ENCODE data around the gene RSPH4A.
"Not testable (repeated sequence)": the region's sequence is repeated elsewhere in the genome, so short reads cannot be mapped to it uniquely, and the experiment has no call there.

RSPH4A gene

GRCh38 chr6:116625872-116626271, 9.6 kb downstream of the RSPH4A start:
- Histone ChIP-seq H3K27me3 (ENCODE audit: control insufficient read depth, insufficient read depth, low read length) (no peaks in the 10 kb centered on the region), H3K9me3 (ENCODE audit: control insufficient read depth, insufficient read depth, low read depth, low read length) (no peaks in the 10 kb centered on the region)

GRCh38 chr6:116629563-116629981, 13.3 kb downstream of the RSPH4A start:
- H3K9me3 ChIP-seq (ENCODE audit: control insufficient read depth, insufficient read depth, low read depth, low read length) = no peaks in the 10 kb centered on the region
- H3K4me3 ChIP-seq (ENCODE audit: low read depth, low read length) = no peak overlapping the region
- peaks cover 2% of the 10 kb centered on the region; the same call in 1 of the 2 replicates for H3K36me3 ChIP-seq (ENCODE audit: control insufficient read depth, insufficient read depth, low read length)
- no peak overlapping the region for H3K27ac ChIP-seq (ENCODE audit: low read depth, low read length)
- H3K9ac ChIP-seq (ENCODE audit: low read length) = no peak overlapping the region
- no peaks in the 10 kb centered on the region for H3K4me1 ChIP-seq (ENCODE audit: control insufficient read depth, insufficient read depth, low read length)
- H3K27me3 ChIP-seq (ENCODE audit: control insufficient read depth, insufficient read depth, low read length) = no peaks in the 10 kb centered on the region

More at GRCh38 chr6:116625872-116626271, 9.6 kb downstream of the RSPH4A start:
- Histone ChIP-seq H3K4me1 (ENCODE audit: control insufficient read depth, insufficient read depth, low read length) (no peaks in the 10 kb centered on the region; the same call in 1 of the 2 replicates), H3K9ac (ENCODE audit: low read length) (no peak overlapping the region), H3K36me3 (ENCODE audit: control insufficient read depth, insufficient read depth, low read length) (no peaks in the 10 kb centered on the region), H3K27ac (ENCODE audit: low read depth, low read length) (no peak overlapping the region), H3K4me3 (ENCODE audit: low read depth, low read length) (no peak overlapping the region)

GRCh38 chr6:116631379-116631990, 15.2 kb downstream of the RSPH4A start:
- no peaks in the 10 kb centered on the region for H3K4me1 ChIP-seq (ENCODE audit: control insufficient read depth, insufficient read depth, low read length)
- no peak overlapping the region for H3K9ac ChIP-seq (ENCODE audit: low read length)
- H3K27ac ChIP-seq (ENCODE audit: low read depth, low read length) = no peak overlapping the region

GRCh38 chr6:116633685-116634084, 17.4 kb downstream of the RSPH4A start:
- peaks cover 14% of the 10 kb centered on the region for H3K36me3 ChIP-seq (ENCODE audit: control insufficient read depth, insufficient read depth, low read length)
- H3K9me3 ChIP-seq (ENCODE audit: control insufficient read depth, insufficient read depth, low read depth, low read length) = peaks cover 4% of the 10 kb centered on the region; the same call in 1 of the 2 replicates
- no peak overlapping the region for H3K4me3 ChIP-seq (ENCODE audit: low read depth, low read length)
- no peaks in the 10 kb centered on the region for H3K4me1 ChIP-seq (ENCODE audit: control insufficient read depth, insufficient read depth, low read length)
- no peak overlapping the region for H3K27ac ChIP-seq (ENCODE audit: low read depth, low read length)
- H3K27me3 ChIP-seq (ENCODE audit: control insufficient read depth, insufficient read depth, low read length) = no peaks in the 10 kb centered on the region
- no peak overlapping the region for H3K9ac ChIP-seq (ENCODE audit: low read length)

More at GRCh38 chr6:116631379-116631990, 15.2 kb downstream of the RSPH4A start:
- Histone ChIP-seq H3K4me3 (ENCODE audit: low read depth, low read length) (no peak overlapping the region), H3K9me3 (ENCODE audit: control insufficient read depth, insufficient read depth, low read depth, low read length) (no peaks in the 10 kb centered on the region), H3K36me3 (ENCODE audit: control insufficient read depth, insufficient read depth, low read length) (peaks cover 7% of the 10 kb centered on the region; the same call in 1 of the 2 replicates), H3K27me3 (ENCODE audit: control insufficient read depth, insufficient read depth, low read length) (no peaks in the 10 kb centered on the region)

GRCh38 chr6:116648156-116648555, 31.9 kb downstream of the RSPH4A start:
- no peak overlapping the region for H3K27ac ChIP-seq (ENCODE audit: low read depth, low read length)
- H3K36me3 ChIP-seq (ENCODE audit: control insufficient read depth, insufficient read depth, low read length) = peaks cover 37% of the 10 kb centered on the region
- no peaks in the 10 kb centered on the region for H3K9me3 ChIP-seq (ENCODE audit: control insufficient read depth, insufficient read depth, low read depth, low read length)
- no peak overlapping the region for H3K4me3 ChIP-seq (ENCODE audit: low read depth, low read length)
- no peaks in the 10 kb centered on the region for H3K4me1 ChIP-seq (ENCODE audit: control insufficient read depth, insufficient read depth, low read length)
- H3K27me3 ChIP-seq (ENCODE audit: control insufficient read depth, insufficient read depth, low read length) = no peaks in the 10 kb centered on the region
- H3K9ac ChIP-seq (ENCODE audit: low read length) = no peak overlapping the region

- H3K4me1 ChIP-seq (ENCODE audit: control insufficient read depth, insufficient read depth, low read length) = no peaks in the 10 kb centered on the region
- H3K27me3 ChIP-seq (ENCODE audit: control insufficient read depth, insufficient read depth, low read length) = no peaks in the 10 kb centered on the region
- H3K4me3 ChIP-seq (ENCODE audit: low read depth, low read length) = no peak overlapping the region
- H3K36me3 ChIP-seq (ENCODE audit: control insufficient read depth, insufficient read depth, low read length) = peaks cover 40% of the 10 kb centered on the region
- H3K9me3 ChIP-seq (ENCODE audit: control insufficient read depth, insufficient read depth, low read depth, low read length) = no peaks in the 10 kb centered on the region
- H3K27ac ChIP-seq (ENCODE audit: low read depth, low read length) = no peak overlapping the region
- H3K9ac ChIP-seq (ENCODE audit: low read length) = no peak overlapping the region
Measured at GRCh38 chr6:116649129-116649528, 32.9 kb downstream of the RSPH4A start.

GRCh38 chr6:116651916-116652315, 35.6 kb downstream of the RSPH4A start:
- Histone ChIP-seq H3K9ac (ENCODE audit: low read length) (no peak overlapping the region), H3K27ac (ENCODE audit: low read depth, low read length) (no peak overlapping the region)

GRCh38 chr6:116661594-116661993, 45.3 kb downstream of the RSPH4A start:
- H3K27ac ChIP-seq (ENCODE audit: low read depth, low read length) = no peak overlapping the region
- peaks cover 17% of the 10 kb centered on the region for H3K36me3 ChIP-seq (ENCODE audit: control insufficient read depth, insufficient read depth, low read length)

More at GRCh38 chr6:116651916-116652315, 35.6 kb downstream of the RSPH4A start:
- no peaks in the 10 kb centered on the region for H3K4me1 ChIP-seq (ENCODE audit: control insufficient read depth, insufficient read depth, low read length)
- H3K27me3 ChIP-seq (ENCODE audit: control insufficient read depth, insufficient read depth, low read length) = no peaks in the 10 kb centered on the region
- H3K4me3 ChIP-seq (ENCODE audit: low read depth, low read length) = no peak overlapping the region
- peaks cover 47% of the 10 kb centered on the region for H3K36me3 ChIP-seq (ENCODE audit: control insufficient read depth, insufficient read depth, low read length)
- no peaks in the 10 kb centered on the region for H3K9me3 ChIP-seq (ENCODE audit: control insufficient read depth, insufficient read depth, low read depth, low read length)

GRCh38 chr6:116662202-116662601, 45.9 kb downstream of the RSPH4A start:
- Histone ChIP-seq H3K9ac (ENCODE audit: low read length) (no peak overlapping the region), H3K36me3 (ENCODE audit: control insufficient read depth, insufficient read depth, low read length) (peaks cover 11% of the 10 kb centered on the region; the same call in 1 of the 2 replicates), H3K27me3 (ENCODE audit: control insufficient read depth, insufficient read depth, low read length) (no peaks in the 10 kb centered on the region), H3K4me3 (ENCODE audit: low read depth, low read length) (no peak overlapping the region), H3K9me3 (ENCODE audit: control insufficient read depth, insufficient read depth, low read depth, low read length) (no peaks in the 10 kb centered on the region), H3K27ac (ENCODE audit: low read depth, low read length) (no peak overlapping the region), H3K4me1 (ENCODE audit: control insufficient read depth, insufficient read depth, low read length) (peaks cover 5% of the 10 kb centered on the region; the same call in 1 of the 2 replicates)

More at GRCh38 chr6:116661594-116661993, 45.3 kb downstream of the RSPH4A start:
- no peak overlapping the region for H3K4me3 ChIP-seq (ENCODE audit: low read depth, low read length)
- H3K9ac ChIP-seq (ENCODE audit: low read length) = no peak overlapping the region
- peaks cover under 1% of the 10 kb centered on the region; the same call in 1 of the 2 replicates for H3K4me1 ChIP-seq (ENCODE audit: control insufficient read depth, insufficient read depth, low read length)
- no peaks in the 10 kb centered on the region for H3K27me3 ChIP-seq (ENCODE audit: control insufficient read depth, insufficient read depth, low read length)
- H3K9me3 ChIP-seq (ENCODE audit: control insufficient read depth, insufficient read depth, low read depth, low read length) = no peaks in the 10 kb centered on the region

- no peak overlapping the region for H3K4me3 ChIP-seq (ENCODE audit: low read depth, low read length)
- H3K27ac ChIP-seq (ENCODE audit: low read depth, low read length) = no peak overlapping the region
Measured at GRCh38 chr6:116663308-116663707, 47.0 kb downstream of the RSPH4A start.

GRCh38 chr6:116664169-116664568, 47.9 kb downstream of the RSPH4A start:
- not testable (repeated sequence) for H3K9ac ChIP-seq (ENCODE audit: low read length); H3K4me3 ChIP-seq (ENCODE audit: low read depth, low read length); H3K4me1 ChIP-seq (ENCODE audit: control insufficient read depth, insufficient read depth, low read length); H3K9me3 ChIP-seq (ENCODE audit: control insufficient read depth, insufficient read depth, low read depth, low read length); H3K36me3 ChIP-seq (ENCODE audit: control insufficient read depth, insufficient read depth, low read length); H3K27me3 ChIP-seq (ENCODE audit: control insufficient read depth, insufficient read depth, low read length); H3K27ac ChIP-seq (ENCODE audit: low read depth, low read length)

More at GRCh38 chr6:116663308-116663707, 47.0 kb downstream of the RSPH4A start:
- Histone ChIP-seq H3K4me1 (ENCODE audit: control insufficient read depth, insufficient read depth, low read length) (peaks cover 9% of the 10 kb centered on the region), H3K36me3 (ENCODE audit: control insufficient read depth, insufficient read depth, low read length) (peaks cover 3% of the 10 kb centered on the region; the same call in 1 of the 2 replicates), H3K27me3 (ENCODE audit: control insufficient read depth, insufficient read depth, low read length) (no peaks in the 10 kb centered on the region), H3K9me3 (ENCODE audit: control insufficient read depth, insufficient read depth, low read depth, low read length) (no peaks in the 10 kb centered on the region), H3K9ac (ENCODE audit: low read length) (no peak overlapping the region)

Measured in HUES6 (cell line).